ENCODE measurements around the gene SPACA7.

Gene SPACA7

GRCh38 chr13:112341446-112341845 is 34.7 kb upstream of the SPACA7 start:
- no peaks in the 10 kb centered on the region for H3K4me1 ChIP-seq (ENCODE audit: control insufficient read depth in 1 of 2, insufficient read depth in 1 of 2, low read depth in 1 of 2, low read length in 1 of 2)
- no peak for TF ChIP-seq CTCF (IDR thresholded peaks at IDR 0.05)
- H3K4me3 ChIP-seq (ENCODE audit: low read depth in 1 of 2, low read length in 1 of 2), result no peak overlapping the region
- no peak overlapping the region for H3K27ac ChIP-seq
- no peaks in the 10 kb centered on the region for H3K9me3 ChIP-seq
- H3K27me3 ChIP-seq, result peaks cover 35% of the 10 kb centered on the region
- no peaks in the 10 kb centered on the region for H3K36me3 ChIP-seq

DNA sequence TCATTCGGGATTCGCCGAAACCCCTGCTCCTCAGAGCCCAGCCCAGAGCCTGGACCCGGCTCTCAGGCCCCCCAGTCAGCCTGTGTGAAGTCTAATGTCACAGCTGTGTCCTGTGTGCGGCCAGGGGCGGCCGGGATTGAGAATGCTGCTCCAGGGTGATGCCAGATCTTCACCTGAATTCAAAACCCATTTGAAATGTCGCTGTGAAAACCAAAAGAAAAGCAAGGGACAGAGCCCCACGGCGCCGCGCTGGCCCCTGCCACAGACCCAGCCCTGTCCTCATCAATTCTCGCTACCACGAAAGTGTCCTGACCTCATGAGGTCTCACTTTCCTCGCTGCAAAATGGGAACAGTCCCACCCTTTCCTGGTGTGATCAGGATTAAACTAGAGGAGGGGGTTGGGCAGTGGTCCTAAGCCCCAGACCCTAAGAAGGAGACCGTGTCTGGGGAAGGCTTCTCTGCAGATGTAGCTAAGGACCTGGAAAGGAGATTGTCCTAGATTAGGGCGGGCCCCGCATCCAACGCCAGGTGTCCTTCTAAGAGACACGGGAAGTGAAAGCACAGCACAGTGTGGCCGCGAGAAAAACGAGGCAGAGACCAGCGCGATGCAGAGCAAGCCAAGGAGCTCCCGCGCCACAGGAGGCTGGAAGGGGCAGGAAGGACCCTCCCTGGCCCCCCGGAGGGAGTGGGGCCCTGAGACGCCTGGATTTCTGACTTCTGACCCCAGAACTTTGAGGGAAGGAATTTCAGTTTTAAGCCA is 34.0 kb upstream of the SPACA7 start:
- Histone ChIP-seq H3K4me3 (ENCODE audit: low read depth in 1 of 2, low read length in 1 of 2) (no peak overlapping the region), H3K27me3 (peaks cover 42% of the 10 kb centered on the region), H3K27ac (no peak overlapping the region), H3K4me1 (ENCODE audit: control insufficient read depth in 1 of 2, insufficient read depth in 1 of 2, low read depth in 1 of 2, low read length in 1 of 2) (no peaks in the 10 kb centered on the region), H3K9me3 (no peaks in the 10 kb centered on the region), H3K36me3 (no peaks in the 10 kb centered on the region)
- no peak for TF ChIP-seq CTCF (IDR thresholded peaks at IDR 0.05)

DNA sequence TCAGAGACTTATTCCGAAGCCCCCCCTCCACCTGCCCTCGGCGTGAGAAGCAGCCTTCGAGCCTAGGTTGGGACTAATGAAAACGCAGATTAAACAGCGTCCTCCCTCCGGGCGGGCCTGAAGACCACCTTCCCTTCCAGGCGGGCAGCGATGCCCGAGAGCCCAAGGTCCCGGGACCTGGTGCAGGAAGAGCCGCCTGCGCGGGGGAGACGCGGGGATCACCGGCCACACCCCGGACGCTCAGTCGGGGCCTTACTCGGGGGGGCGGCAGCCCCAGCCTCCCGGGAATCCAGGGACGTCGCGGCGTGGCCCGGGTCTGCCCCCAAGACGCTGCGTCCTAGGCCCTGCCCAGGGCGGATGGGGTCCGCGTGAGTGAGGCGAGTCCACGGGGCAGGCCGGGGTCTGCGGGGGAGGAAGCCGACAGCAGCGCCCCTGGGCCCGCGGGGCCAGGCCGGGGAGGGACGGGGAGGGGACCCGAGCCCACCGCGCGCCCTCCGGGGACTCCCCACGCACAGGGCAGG is 33.3 kb upstream of the SPACA7 start:
- H3K4me3 ChIP-seq (ENCODE audit: low read depth in 1 of 2, low read length in 1 of 2), result no peak overlapping the region
- no peak for TF ChIP-seq CTCF (IDR thresholded peaks at IDR 0.05)
- H3K9me3 ChIP-seq, result no peaks in the 10 kb centered on the region
- H3K27me3 ChIP-seq, result peaks cover 50% of the 10 kb centered on the region
- no peaks in the 10 kb centered on the region for H3K36me3 ChIP-seq
- H3K4me1 ChIP-seq (ENCODE audit: control insufficient read depth in 1 of 2, insufficient read depth in 1 of 2, low read depth in 1 of 2, low read length in 1 of 2), result no peaks in the 10 kb centered on the region
- no peak overlapping the region for H3K27ac ChIP-seq

- Histone ChIP-seq H3K9me3 (no peaks in the 10 kb centered on the region), H3K36me3 (no peaks in the 10 kb centered on the region), H3K4me1 (ENCODE audit: control insufficient read depth in 1 of 2, insufficient read depth in 1 of 2, low read depth in 1 of 2, low read length in 1 of 2) (no peaks in the 10 kb centered on the region), H3K4me3 (ENCODE audit: low read depth in 1 of 2, low read length in 1 of 2) (no peak overlapping the region), H3K27ac (no peak overlapping the region), H3K27me3 (peaks cover 56% of the 10 kb centered on the region)
- TF ChIP-seq CTCF (IDR thresholded peaks at IDR 0.05), result no peak
Measured at GRCh38 chr13:112343591-112343990, 32.6 kb upstream of the SPACA7 start.

GRCh38 chr13:112345826-112346172 is 30.4 kb upstream of the SPACA7 start:
- Histone ChIP-seq H3K9me3 (no peaks in the 10 kb centered on the region), H3K36me3 (no peaks in the 10 kb centered on the region), H3K27ac (no peak overlapping the region), H3K27me3 (peaks cover 65% of the 10 kb centered on the region), H3K4me3 (ENCODE audit: low read depth in 1 of 2, low read length in 1 of 2) (no peak overlapping the region), H3K4me1 (ENCODE audit: control insufficient read depth in 1 of 2, insufficient read depth in 1 of 2, low read depth in 1 of 2, low read length in 1 of 2) (no peaks in the 10 kb centered on the region)
- TF ChIP-seq CTCF (IDR thresholded peaks at IDR 0.05), result no peak
